BJ (cell line): ENCODE measurements around the gene TXNRD2. TPM values are rescaled to one million over a fixed set of nuclear protein-coding genes. Genes with fewer than 3 reads are reported as not detected.

Source experiments
- CTCF ChIA-PET: fragments of 350-600 bp; formaldehyde crosslinking; extraction: SDS; loops from one replicate; lab custom pipeline; 2021; ENCODE audit warnings: antibody characterized with exemption, inconsistent platforms; lab: Yijun Ruan, JAX
- POLR2A ChIA-PET: fragments of 300-600 bp; sonication (Branson Sonifier 250); formaldehyde crosslinking; extraction: SDS; loops from one replicate; lab custom pipeline; 2021; ENCODE audit warnings: antibody characterized with exemption; lab: Charles Lee
- DNase-seq: peaks from one replicate; pipeline ENCODE4 v3.0.0-alpha.2; 2011; ENCODE audit warnings: low read depth
- H3K27me3 ChIP-seq: 2 replicates; pipeline ENCODE4 v1.6.0; 2011; ENCODE audit warnings: low read length; ENCODE audit not compliant: control insufficient read depth, insufficient read depth
- H3K36me3 ChIP-seq: 2 replicates; pipeline ENCODE4 v1.5.1; 2011; ENCODE audit warnings: low read length; ENCODE audit not compliant: control insufficient read depth, insufficient read depth
- H3K4me3 ChIP-seq: 2 replicates; pipeline ENCODE4 v1.5.1; 2011; ENCODE audit warnings: low read depth, mild to moderate bottlenecking, control low read depth, low read length
- CTCF ChIP-seq: IDR thresholded peaks from 2 replicates; pipeline ENCODE4 v1.5.1; 2011; ENCODE audit warnings: low read depth, mild to moderate bottlenecking, control low read depth, inconsistent platforms, low read length, moderate library complexity; ENCODE audit not compliant: insufficient read depth
- polyA plus RNA-seq: library from polyadenylated mRNA; depleted of rRNA; stranded (reverse); fragments of >200 nt; gene quantifications from 2 replicates; pipeline ENCODE4 v1.2.3, GENCODE V29; 2011

The TXNRD2 gene
- polyA plus RNA-seq, 1 experiment = 28.5 TPM

- POLR2A ChIA-PET = no interaction called here
- Histone ChIP-seq H3K4me3 (no peak overlapping the region), H3K36me3 (no peaks in the 10 kb centered on the region), H3K27me3 (no peaks in the 10 kb centered on the region)
- CTCF ChIA-PET = no interaction called here
- TF ChIP-seq CTCF = no peak
- no peak for DNase-seq
These were observed 73.3 kb downstream of the TXNRD2 start for GRCh38 chr22:19868333-19868732.

DNA sequence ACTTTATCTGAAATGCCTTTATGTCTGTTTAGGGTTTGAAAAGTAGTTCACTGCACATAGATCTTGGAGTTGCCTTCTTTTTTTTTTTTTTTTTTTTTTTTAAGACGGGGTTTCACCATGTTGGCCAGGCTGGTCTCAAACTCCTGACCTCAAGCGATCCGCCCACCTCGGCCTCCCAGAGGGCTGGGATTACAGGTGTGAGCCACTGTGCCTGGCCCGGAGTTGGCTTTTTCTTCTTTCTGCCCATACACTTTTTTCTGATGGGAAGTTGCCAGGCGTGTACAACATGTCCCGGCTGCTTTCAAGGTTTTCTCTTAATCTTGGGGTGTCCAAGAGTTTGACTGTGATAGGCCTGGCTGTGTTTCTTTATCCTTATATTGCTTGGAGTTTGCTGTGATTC, 74.0 kb downstream of the TXNRD2 start:
- CTCF ChIA-PET = no interaction called here
- H3K36me3 ChIP-seq = no peaks in the 10 kb centered on the region
- POLR2A ChIA-PET = no interaction called here
- no peak overlapping the region for H3K4me3 ChIP-seq
- H3K27me3 ChIP-seq = no peaks in the 10 kb centered on the region
- TF ChIP-seq CTCF = no peak
- DNase-seq = no peak

DNA sequence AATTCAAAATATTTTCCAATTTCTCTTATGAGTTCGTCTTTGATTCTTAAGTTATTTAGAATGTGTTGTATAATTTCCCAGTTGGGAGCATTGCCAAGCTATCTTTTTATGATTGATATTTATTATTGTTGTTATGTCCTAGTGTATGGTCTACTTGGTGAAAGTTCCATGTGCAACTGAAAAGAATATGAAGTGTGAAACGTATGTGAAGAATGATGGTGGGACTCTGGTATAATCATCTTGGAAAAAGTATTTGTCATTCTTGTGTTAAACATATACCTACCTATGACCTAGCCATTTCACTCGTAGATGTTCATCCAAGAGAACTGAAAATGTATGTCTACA, 75.0 kb downstream of the TXNRD2 start:
- Histone ChIP-seq H3K27me3 (no peaks in the 10 kb centered on the region), H3K36me3 (no peaks in the 10 kb centered on the region), H3K4me3 (no peak overlapping the region)
- no peak for DNase-seq
- ChIA-PET POLR2A (no interaction called here), CTCF (no interaction called here)
- no peak for TF ChIP-seq CTCF

DNA sequence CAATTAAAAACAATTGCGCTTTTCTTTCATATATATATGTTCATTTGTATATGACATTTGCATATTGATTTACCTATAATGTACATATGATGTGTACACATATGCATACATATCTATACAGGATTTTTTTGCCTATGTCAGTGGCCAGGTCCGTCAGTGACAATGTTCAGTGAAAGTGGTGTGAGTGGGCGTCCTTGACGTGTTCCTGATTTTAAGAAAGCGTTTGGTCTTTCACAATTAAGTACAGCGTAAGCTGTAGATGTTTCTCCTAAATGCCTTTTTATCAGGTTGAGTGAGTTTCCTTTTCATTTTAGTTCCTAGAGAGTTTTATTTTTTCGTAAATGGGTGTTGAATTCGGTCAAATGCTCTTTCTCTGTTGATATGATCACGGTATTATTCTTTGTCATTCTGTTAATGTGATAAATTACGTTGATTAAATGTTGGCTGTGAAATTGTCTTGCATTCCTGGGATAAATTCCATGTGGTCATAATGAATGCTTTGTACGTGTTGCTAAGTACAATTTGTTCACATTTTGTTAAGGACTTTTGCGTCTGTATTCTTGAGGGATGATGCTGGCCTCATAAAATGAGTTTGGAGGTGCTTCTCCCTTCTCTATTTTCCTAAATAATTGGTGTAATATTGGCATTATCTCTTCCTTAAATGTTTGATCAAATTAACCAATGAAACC, 76.3 kb downstream of the TXNRD2 start:
- CTCF ChIA-PET = interaction anchor here (0.7 to 1.5 kb wide), 2 partner anchors 73 to 135 kb away, joined by 4 read pairs; no protein-coding TSS in a partner anchor
- TF ChIP-seq CTCF = no peak

GRCh38 chr22:19864538-19865106, 77.0 kb downstream of the TXNRD2 start:
- Histone ChIP-seq H3K27me3 (no peaks in the 10 kb centered on the region), H3K36me3 (no peaks in the 10 kb centered on the region), H3K4me3 (no peak overlapping the region)
- no peak for DNase-seq
- POLR2A ChIA-PET = no interaction called here
- CTCF ChIA-PET = interaction anchor here (0.7 to 1.5 kb wide), 2 partner anchors 72 to 134 kb away, joined by 4 read pairs; no protein-coding TSS in a partner anchor
- TF ChIP-seq CTCF = no peak

More for the DNA sequence above, 76.3 kb downstream of the TXNRD2 start:
- Histone ChIP-seq H3K4me3 (no peak overlapping the region), H3K36me3 (no peaks in the 10 kb centered on the region), H3K27me3 (no peaks in the 10 kb centered on the region)
- no peak for DNase-seq
- POLR2A ChIA-PET = no interaction called here
